Sigmoid colon (tissue), 7 donors: ENCODE results near the gene GPR39. TPM values are rescaled to one million over a fixed set of nuclear protein-coding genes. Genes with fewer than 3 reads are reported as not detected.

Source experiments
- DNase-seq: peaks from one replicate; pipeline ENCODE4 v3.0.0-alpha.2; 2019
- H3K27ac ChIP-seq, 4 donors: fragments of 200-600 bp; sonication (generic); one replicate each; pipeline ENCODE4 v1.5.1; 2016 to 2019; ENCODE audit warnings: mild to moderate bottlenecking in 1 of 4
- H3K27me3 ChIP-seq, 3 donors: fragments of 200-600 bp; sonication (generic); one replicate each; pipeline ENCODE4 v1.5.1; 2019; ENCODE audit warnings: mild to moderate bottlenecking in 1 of 3
- H3K36me3 ChIP-seq, 4 donors: fragments of 200-600 bp; sonication (generic); one replicate each; pipeline ENCODE4 v1.5.1; 2016 to 2019
- H3K4me1 ChIP-seq, 4 donors: fragments of 200-600 bp; sonication (generic); one replicate each; pipeline ENCODE4 v1.5.1; 2017 to 2019
- H3K4me3 ChIP-seq, 4 donors: fragments of 200-600 bp; sonication (generic); one replicate each; pipeline ENCODE4 v1.5.1; 2017 to 2019; ENCODE audit warnings: mild to moderate bottlenecking in 2 of 4, moderate library complexity in 1 of 4
- H3K9me3 ChIP-seq, 4 donors: fragments of 200-600 bp in 3 of 4; sonication (generic) in 3 of 4; one replicate each; pipeline versions ENCODE4 v1.5.1 to v1.6.1; 2013 to 2019
- EP300 ChIP-seq, 4 donors: sonication (generic); formaldehyde crosslinking; IDR thresholded peaks; one replicate each; pipeline ENCODE4 v1.6.1; 2017; ENCODE audit warnings: antibody characterized with exemption in 4 of 4
- POLR2A ChIP-seq, 2 donors: fragments of 450-650 bp; IDR thresholded peaks; one replicate each; pipeline ENCODE4 v1.6.1; 2016; ENCODE audit warnings: antibody characterized with exemption in 2 of 2, mild to moderate bottlenecking in 2 of 2, moderate library complexity in 2 of 2
- POLR2AphosphoS5 ChIP-seq, 4 donors: sonication (generic); formaldehyde crosslinking; IDR thresholded peaks; one replicate each; pipeline ENCODE4 v1.6.1; 2017; ENCODE audit warnings: antibody characterized with exemption in 4 of 4
- WGBS, 2 donors: extraction: QIAGEN DNeasy Blood & Tissue Kit; methylation state at CpG; one replicate each; pipeline ENCODE4 v1.1.7; 2013; 5-methylcytosine and 5-hydroxymethylcytosine counted together
- intact Hi-C: fragments of 100-400 bp; cut with DNase I; formaldehyde crosslinking; loops from one replicate; pipeline ENCODE4 v1.15.1; 2023
- polyA plus RNA-seq, 3 donors: library from polyadenylated mRNA; stranded (reverse); fragments of 200-250 nt; gene quantifications; one replicate each; pipeline ENCODE4 v1.2.3, GENCODE V29; 2013
- total RNA-seq, 4 donors: library from RNA; depleted of rRNA; stranded (reverse); fragments of >200 nt; gene quantifications; one replicate each; pipeline ENCODE4 v1.1.0, GENCODE V29; 2016
- TF ChIP-seq, protein P1 (sequence below), 4 experiments: fragments of 450-650 bp in 3 of 4; fragments of 200-600 bp in 1 of 4; IDR thresholded peaks; one replicate each; pipeline ENCODE4 v1.5.1; 2016 to 2019; ENCODE audit warnings: antibody characterized with exemption in 4 of 4, mild to moderate bottlenecking in 3 of 4, moderate library complexity in 2 of 4
- donor health status: healthy with polysubstance abuse.
- donor health status: Bipolar disorder and iron deficiency.
- donor health status: healthy.

The GPR39 gene
- total and polyA plus RNA-seq, 7 donors: 0.28 to 7.7 (median 1.6) TPM; not detected in 1

DNA sequence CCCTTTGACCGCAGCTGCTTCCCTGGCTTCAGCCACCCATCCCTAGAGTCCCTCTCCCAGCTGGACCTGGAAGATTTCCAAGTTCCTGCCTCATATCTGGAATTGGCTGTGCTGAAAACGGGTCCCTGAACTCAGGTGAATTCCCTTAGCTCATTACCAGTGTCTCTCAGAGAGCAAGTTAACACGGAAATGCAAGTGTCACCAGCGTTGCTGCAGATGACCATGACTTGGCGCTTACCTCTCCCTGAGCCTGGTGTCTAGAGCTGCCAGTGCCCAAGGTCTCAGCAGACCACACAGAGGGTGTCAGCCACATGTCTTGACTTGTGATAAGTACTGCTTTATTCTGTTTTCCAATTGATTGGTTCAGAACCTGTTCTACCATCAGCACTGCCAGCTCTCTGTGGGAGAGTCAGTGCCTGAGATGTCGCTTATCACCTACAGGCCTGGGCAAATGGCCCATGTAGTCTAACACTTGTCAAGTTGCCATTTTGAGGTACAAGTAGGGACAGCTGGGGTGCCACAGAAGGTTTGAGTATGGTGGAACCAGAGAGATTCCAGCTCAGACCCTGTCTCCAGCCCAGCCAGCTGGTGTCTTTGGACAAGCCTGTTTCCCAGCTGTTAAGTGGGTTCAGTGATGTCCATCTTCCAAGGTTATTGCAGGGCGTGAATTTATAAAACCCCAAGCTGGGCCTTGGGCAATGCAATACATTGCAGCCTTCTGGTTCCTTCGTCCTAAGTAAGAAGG is 204.7 kb downstream of the GPR39 start:
- intact Hi-C loops: no loop called here
- no peak overlapping the region for H3K4me3 ChIP-seq
- no peak for DNase-seq
- 52 to 74% methylated on average over 8 of the region's 8 CpGs for WGBS, 2 donors
- no peaks in the 10 kb centered on the region for H3K9me3 ChIP-seq
- peaks cover 0 to 12% (median 2%) of the 10 kb centered on the region in 4 donors for H3K4me1 ChIP-seq
- no peaks in the 10 kb centered on the region for H3K27me3 ChIP-seq
- TF ChIP-seq POLR2A (IDR thresholded peaks at IDR 0.05) (no peak), POLR2AphosphoS5 (IDR thresholded peaks at IDR 0.05) (no peak), EP300 (IDR thresholded peaks at IDR 0.05) (no peak)
- TF ChIP-seq, protein P1, sequence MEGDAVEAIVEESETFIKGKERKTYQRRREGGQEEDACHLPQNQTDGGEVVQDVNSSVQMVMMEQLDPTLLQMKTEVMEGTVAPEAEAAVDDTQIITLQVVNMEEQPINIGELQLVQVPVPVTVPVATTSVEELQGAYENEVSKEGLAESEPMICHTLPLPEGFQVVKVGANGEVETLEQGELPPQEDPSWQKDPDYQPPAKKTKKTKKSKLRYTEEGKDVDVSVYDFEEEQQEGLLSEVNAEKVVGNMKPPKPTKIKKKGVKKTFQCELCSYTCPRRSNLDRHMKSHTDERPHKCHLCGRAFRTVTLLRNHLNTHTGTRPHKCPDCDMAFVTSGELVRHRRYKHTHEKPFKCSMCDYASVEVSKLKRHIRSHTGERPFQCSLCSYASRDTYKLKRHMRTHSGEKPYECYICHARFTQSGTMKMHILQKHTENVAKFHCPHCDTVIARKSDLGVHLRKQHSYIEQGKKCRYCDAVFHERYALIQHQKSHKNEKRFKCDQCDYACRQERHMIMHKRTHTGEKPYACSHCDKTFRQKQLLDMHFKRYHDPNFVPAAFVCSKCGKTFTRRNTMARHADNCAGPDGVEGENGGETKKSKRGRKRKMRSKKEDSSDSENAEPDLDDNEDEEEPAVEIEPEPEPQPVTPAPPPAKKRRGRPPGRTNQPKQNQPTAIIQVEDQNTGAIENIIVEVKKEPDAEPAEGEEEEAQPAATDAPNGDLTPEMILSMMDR (IDR thresholded peaks at IDR 0.05): no peak
- H3K36me3 ChIP-seq: no peaks in the 10 kb centered on the region
- no peak overlapping the region for H3K27ac ChIP-seq

DNA sequence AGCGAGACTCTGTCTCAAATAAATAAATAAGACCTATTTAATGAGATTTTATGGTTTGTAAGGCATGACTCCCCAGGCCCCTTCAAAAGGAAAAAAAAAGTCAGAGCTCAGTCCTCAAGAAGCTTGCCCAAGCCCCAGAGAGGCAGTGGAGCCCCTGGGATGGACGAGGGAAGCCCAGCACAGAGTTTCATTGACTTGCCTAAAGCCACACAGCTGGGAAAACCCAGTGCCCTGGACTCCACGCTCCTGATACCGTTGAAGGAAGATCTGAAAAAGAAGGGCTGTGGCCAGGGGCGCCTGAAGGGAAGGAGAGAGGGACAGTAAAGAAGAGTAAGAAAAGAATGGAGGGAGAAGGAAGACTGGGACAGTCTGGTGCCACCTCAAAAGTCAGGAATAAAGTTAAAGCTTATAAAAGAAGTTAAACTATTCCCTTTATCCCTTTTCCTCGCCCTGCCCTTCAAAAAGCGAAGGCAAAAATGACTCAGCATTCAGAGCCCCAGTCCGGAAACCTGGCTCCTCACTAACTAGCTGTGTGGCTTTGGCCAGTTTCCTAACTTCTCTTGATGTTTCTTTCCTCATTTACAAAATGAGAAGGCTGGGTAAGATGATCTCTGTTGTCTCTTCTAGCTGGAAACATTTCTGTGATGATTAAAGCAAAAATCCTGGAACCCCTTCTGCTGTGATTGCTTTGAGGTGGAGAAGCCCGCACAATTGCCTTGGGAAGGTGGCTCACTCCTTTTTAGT is 206.7 kb downstream of the GPR39 start:
- H3K4me1 ChIP-seq: no peaks in the 10 kb centered on the region
- no peak for DNase-seq
- TF ChIP-seq POLR2AphosphoS5 (IDR thresholded peaks at IDR 0.05): no peak
- TF ChIP-seq POLR2A (IDR thresholded peaks at IDR 0.05): no peak
- TF ChIP-seq EP300 (IDR thresholded peaks at IDR 0.05): no peak
- TF ChIP-seq, protein P1 (IDR thresholded peaks at IDR 0.05): no peak
- H3K27ac ChIP-seq: no peak overlapping the region
- H3K9me3 ChIP-seq: no peaks in the 10 kb centered on the region
- 75 to 78% methylated on average over 9 of the region's 9 CpGs for WGBS, 2 donors
- intact Hi-C loops: no loop called here
- no peaks in the 10 kb centered on the region for H3K27me3 ChIP-seq
- no peaks in the 10 kb centered on the region for H3K36me3 ChIP-seq
- no peak overlapping the region for H3K4me3 ChIP-seq

- H3K9me3 ChIP-seq: no peaks in the 10 kb centered on the region
- 82 to 83% methylated on average over 3 of the region's 3 CpGs for WGBS, 2 donors
- no peak overlapping the region for H3K4me3 ChIP-seq
- peaks cover 0 to 14% (median 11%) of the 10 kb centered on the region in 4 donors for H3K4me1 ChIP-seq
- no peaks in the 10 kb centered on the region for H3K27me3 ChIP-seq
- intact Hi-C loops: no loop called here
- no peaks in the 10 kb centered on the region for H3K36me3 ChIP-seq
- TF ChIP-seq POLR2AphosphoS5 (IDR thresholded peaks at IDR 0.05): no peak
- no peak for TF ChIP-seq POLR2A (IDR thresholded peaks at IDR 0.05)
- no peak for TF ChIP-seq EP300 (IDR thresholded peaks at IDR 0.05)
- TF ChIP-seq, protein P1 (IDR thresholded peaks at IDR 0.05): no peak
- no peak for DNase-seq
- no peak overlapping the region for H3K27ac ChIP-seq
Observed at GRCh38 chr2:132627536-132627935, 210.9 kb downstream of the GPR39 start.

DNA sequence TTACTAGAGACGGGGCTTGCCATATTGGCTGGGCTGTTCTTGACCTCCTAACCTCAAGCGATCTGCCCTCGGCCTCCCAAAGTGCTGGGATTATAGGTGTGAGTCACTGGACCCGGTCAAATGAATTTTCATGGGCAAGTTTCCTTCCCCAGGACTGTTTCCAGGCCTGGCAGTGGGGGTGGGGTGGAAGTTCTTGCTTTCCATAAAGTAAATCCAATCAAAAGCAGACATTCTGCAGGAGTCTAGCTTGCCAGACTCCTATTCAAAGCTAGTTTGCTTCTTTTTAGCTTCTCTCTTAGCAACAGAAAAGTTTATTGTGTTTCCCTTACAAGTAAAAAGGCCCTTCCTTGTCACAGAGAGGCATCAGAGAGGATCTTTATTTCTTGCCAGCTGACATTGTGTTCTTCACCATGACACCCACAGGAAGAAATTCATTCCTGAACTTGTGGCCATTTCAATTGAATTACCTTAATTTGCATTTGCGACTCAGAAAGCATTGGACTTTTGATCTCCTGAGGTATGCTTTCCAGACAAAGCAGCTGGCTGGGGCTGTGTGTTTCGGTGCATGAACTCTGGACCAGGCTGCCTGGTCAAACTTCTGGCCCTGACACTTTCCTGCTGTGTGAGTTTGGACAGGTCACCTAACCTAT is 215.5 kb downstream of the GPR39 start:
- H3K36me3 ChIP-seq: no peaks in the 10 kb centered on the region
- WGBS, 2 donors: 24 to 56% methylated on average over 6 of the region's 6 CpGs
- DNase-seq: no peak
- peak in 3 of 4 donors; percentile 12 to 60 (median 44) for TF ChIP-seq POLR2AphosphoS5 (IDR thresholded peaks at IDR 0.05)
- TF ChIP-seq, protein P1 (IDR thresholded peaks at IDR 0.05): no peak
- H3K27me3 ChIP-seq: no peaks in the 10 kb centered on the region
- no peak overlapping the region for H3K4me3 ChIP-seq
- intact Hi-C loops: no loop called here
- peak overlapping the region in 3 of 4 donors; percentile 22 to 58 (median 26) for H3K27ac ChIP-seq
- H3K4me1 ChIP-seq: peaks cover 0 to 30% (median 29%) of the 10 kb centered on the region in 4 donors
- H3K9me3 ChIP-seq: no peaks in the 10 kb centered on the region
